ENCODE data around the gene MME. TPM values are rescaled to one million over a fixed set of nuclear protein-coding genes. Genes with fewer than 3 reads are reported as not detected.
A peak's percentile ranks its signal among the peaks of the same experiment; 100 is the strongest.

MME gene
- total RNA-seq, 1 donor from 2014 or later: 0.91 TPM

- no peak for DNase-seq (ENCODE audit: low read depth, low spot score)
- no peak overlapping the region for H3K4me3 Mint-ChIP-seq
- no peak for TF ChIP-seq CTCF (conservative IDR thresholded peaks at IDR 0.05)
- H3K9me3 Mint-ChIP-seq: no peaks in the 10 kb centered on the region
- no peaks in the 10 kb centered on the region for H3K27me3 Mint-ChIP-seq (ENCODE audit: low read depth)
- no peaks in the 10 kb centered on the region for H3K4me1 Mint-ChIP-seq
- H3K27ac Mint-ChIP-seq (ENCODE audit: unreplicated experiment): no peak overlapping the region
- no peaks in the 10 kb centered on the region for H3K36me3 Mint-ChIP-seq (ENCODE audit: low read depth)
Measured at GRCh38 chr3:155154255-155154654, 74.1 kb downstream of the MME start.

GRCh38 chr3:155158346-155159037 is 78.4 kb downstream of the MME start:
- Mint-ChIP-seq H3K27me3 (ENCODE audit: low read depth) (no peaks in the 10 kb centered on the region), H3K4me1 (no peaks in the 10 kb centered on the region), H3K4me3 (no peak overlapping the region), H3K36me3 (ENCODE audit: low read depth) (no peaks in the 10 kb centered on the region), H3K9me3 (no peaks in the 10 kb centered on the region), H3K27ac (ENCODE audit: unreplicated experiment) (no peak overlapping the region)
- no peak for DNase-seq (ENCODE audit: low read depth, low spot score)
- TF ChIP-seq CTCF (conservative IDR thresholded peaks at IDR 0.05): no peak

GRCh38 chr3:155159301-155159700 is 79.2 kb downstream of the MME start:
- no peaks in the 10 kb centered on the region for H3K36me3 Mint-ChIP-seq (ENCODE audit: low read depth)
- no peaks in the 10 kb centered on the region for H3K27me3 Mint-ChIP-seq (ENCODE audit: low read depth)
- no peaks in the 10 kb centered on the region for H3K4me1 Mint-ChIP-seq
- H3K4me3 Mint-ChIP-seq: no peak overlapping the region
- no peak for DNase-seq (ENCODE audit: low read depth, low spot score)
- peak overlapping the region; percentile 23 for H3K27ac Mint-ChIP-seq (ENCODE audit: unreplicated experiment)
- no peaks in the 10 kb centered on the region for H3K9me3 Mint-ChIP-seq
- TF ChIP-seq CTCF (conservative IDR thresholded peaks at IDR 0.05): no peak

GRCh38 chr3:155161640-155162292 is 81.6 kb downstream of the MME start:
- no peaks in the 10 kb centered on the region for H3K27me3 Mint-ChIP-seq (ENCODE audit: low read depth)
- H3K36me3 Mint-ChIP-seq (ENCODE audit: low read depth): no peaks in the 10 kb centered on the region
- no peaks in the 10 kb centered on the region for H3K4me1 Mint-ChIP-seq
- no peak overlapping the region for H3K27ac Mint-ChIP-seq (ENCODE audit: unreplicated experiment)
- H3K9me3 Mint-ChIP-seq: no peaks in the 10 kb centered on the region
- H3K4me3 Mint-ChIP-seq: no peak overlapping the region
- no peak for DNase-seq (ENCODE audit: low read depth, low spot score)
- no peak for TF ChIP-seq CTCF (conservative IDR thresholded peaks at IDR 0.05)

GRCh38 chr3:155164306-155164705 is 84.2 kb downstream of the MME start:
- H3K9me3 Mint-ChIP-seq: peaks cover under 1% of the 10 kb centered on the region
- H3K36me3 Mint-ChIP-seq (ENCODE audit: low read depth): no peaks in the 10 kb centered on the region
- TF ChIP-seq CTCF (conservative IDR thresholded peaks at IDR 0.05): no peak
- no peak overlapping the region for H3K27ac Mint-ChIP-seq (ENCODE audit: unreplicated experiment)
- no peak for DNase-seq (ENCODE audit: low read depth, low spot score)
- H3K4me1 Mint-ChIP-seq: no peaks in the 10 kb centered on the region
- H3K4me3 Mint-ChIP-seq: no peak overlapping the region
- no peaks in the 10 kb centered on the region for H3K27me3 Mint-ChIP-seq (ENCODE audit: low read depth)
